Endodermal cell (in vitro differentiated cells): ENCODE data around the gene SUSD5. TPM values are rescaled to one million over a fixed set of nuclear protein-coding genes. Genes with fewer than 3 reads are reported as not detected.

Experiments used
- DNase-seq: peaks from one replicate; pipeline ENCODE4 v3.0.0-alpha.2; 2017
- H3K27ac ChIP-seq: 2 replicates; pipeline ENCODE4 v1.5.1; 2013; ENCODE audit warnings: mild to moderate bottlenecking, low read depth, low read length, moderate library complexity
- H3K27me3 ChIP-seq: 2 replicates; pipeline ENCODE4 v1.6.1; 2013; ENCODE audit warnings: mild to moderate bottlenecking, low read length, moderate library complexity; ENCODE audit not compliant: insufficient read depth, control insufficient read depth, poor library complexity, severe bottlenecking
- H3K36me3 ChIP-seq: 2 replicates; pipeline ENCODE4 v1.7.0; 2013; ENCODE audit warnings: mild to moderate bottlenecking, low read length, moderate library complexity; ENCODE audit not compliant: control insufficient read depth, insufficient read depth
- H3K4me1 ChIP-seq: one replicate; pipeline ENCODE4 v1.7.0; 2013; ENCODE audit warnings: low read length; ENCODE audit not compliant: control insufficient read depth, insufficient read depth
- H3K4me3 ChIP-seq: 2 replicates; pipeline ENCODE4 v1.5.1; 2013; ENCODE audit warnings: mild to moderate bottlenecking, low read length, moderate library complexity
- H3K9ac ChIP-seq: 2 replicates; pipeline ENCODE4 v1.6.1; 2013; ENCODE audit warnings: mild to moderate bottlenecking, low read length, moderate library complexity; ENCODE audit not compliant: poor library complexity, severe bottlenecking; ENCODE audit errors: extremely low read depth
- H3K9me3 ChIP-seq: 2 replicates; pipeline ENCODE4 v1.6.1; 2013; ENCODE audit warnings: mild to moderate bottlenecking, low read length, moderate library complexity; ENCODE audit not compliant: control insufficient read depth
- H3K27ac Mint-ChIP-seq: 2 replicates; pipeline ENCODE4 v1.8.0; 2020; ENCODE audit warnings: mixed read lengths
- H3K27me3 Mint-ChIP-seq: 2 replicates; pipeline ENCODE4 v1.8.0; 2021; ENCODE audit warnings: mild to moderate bottlenecking, mixed read lengths; ENCODE audit not compliant: insufficient read depth
- H3K36me3 Mint-ChIP-seq: 2 replicates; pipeline ENCODE4 v1.8.0; 2020; ENCODE audit warnings: low read depth, mixed read lengths
- H3K4me1 Mint-ChIP-seq: 2 replicates; pipeline ENCODE4 v1.8.0; 2020; ENCODE audit warnings: mixed read lengths
- H3K4me3 Mint-ChIP-seq: 2 replicates; pipeline ENCODE4 v1.8.0; 2020; ENCODE audit warnings: mild to moderate bottlenecking, moderate library complexity, mixed read lengths
- H3K9me3 Mint-ChIP-seq: 2 replicates; pipeline ENCODE4 v1.8.0; 2020; ENCODE audit warnings: mild to moderate bottlenecking, mixed read lengths
- WGBS, 2 experiments: methylation state at CpG; one replicate each; pipeline versions ENCODE4 v1.1.5 to v1.1.7; 2013; ENCODE audit warnings: missing lambda C conversion rate in 2 of 2, mixed read lengths in 1 of 2; ENCODE audit not compliant: insufficient coverage in 1 of 2, insufficient read length in 1 of 2; 5-methylcytosine and 5-hydroxymethylcytosine counted together
- total RNA-seq, 2 donors: library from RNA; stranded (reverse); fragmentation: NEBNext Ultra II Directional in 1 of 2; extraction: Animal tissue kit (Norgen Biotek cat#: 25700) in 1 of 2; gene quantifications; 2 replicates in 1 of 2; 3 replicates in 1 of 2; pipeline ENCODE4 v1.2.1, GENCODE V29; 2021
- TF ChIP-seq, protein P1 (sequence below): fragments of 200-600 bp; sonication (generic); conservative IDR thresholded peaks from 2 replicates; pipeline ENCODE4 v1.5.0; 2021; ENCODE audit warnings: antibody characterized with exemption, mild to moderate bottlenecking

SUSD5 gene
- total RNA-seq, 2 donors from 2014 or later, result 1.3 to 2.6 TPM

DNA sequence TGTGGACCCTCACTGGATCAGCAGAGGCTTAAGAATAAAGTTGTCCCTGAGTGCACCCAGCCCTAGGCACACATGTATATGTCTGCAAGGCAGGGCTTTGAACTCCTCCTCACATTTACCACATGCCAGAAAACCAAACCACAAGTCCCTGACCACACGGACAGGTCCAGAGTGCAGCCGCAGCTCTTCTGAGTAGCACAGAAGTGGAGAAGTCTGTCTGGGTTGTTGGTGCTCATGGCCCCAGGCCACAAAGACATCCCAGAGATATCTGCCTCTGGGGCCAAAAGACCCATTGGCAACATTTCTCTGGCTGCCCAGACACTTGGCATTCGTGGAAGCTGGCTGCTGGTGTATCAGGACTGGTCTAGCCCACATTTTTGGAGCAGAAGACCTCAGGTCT lies 17.4 kb downstream of the SUSD5 start:
- Mint-ChIP-seq H3K27me3 (no peaks in the 10 kb centered on the region), H3K4me1 (peaks cover 4% of the 10 kb centered on the region), H3K4me3 (no peak overlapping the region), H3K27ac (no peak overlapping the region), H3K9me3 (no peaks in the 10 kb centered on the region), H3K36me3 (no peaks in the 10 kb centered on the region)
- no peaks in the 10 kb centered on the region for H3K4me1 ChIP-seq
- no peak overlapping the region for H3K4me3 ChIP-seq
- no peaks in the 10 kb centered on the region for H3K9me3 ChIP-seq
- H3K27me3 ChIP-seq, result no peaks in the 10 kb centered on the region
- no peak overlapping the region for H3K27ac ChIP-seq
- DNase-seq, result no peak
- WGBS, 2 experiments, result 95% methylated on average over 3 of the region's 3 CpGs; no CpG with 5 or more reads in 1 of the 2 experiments
- H3K9ac ChIP-seq, result no peak overlapping the region
- TF ChIP-seq, protein P1, sequence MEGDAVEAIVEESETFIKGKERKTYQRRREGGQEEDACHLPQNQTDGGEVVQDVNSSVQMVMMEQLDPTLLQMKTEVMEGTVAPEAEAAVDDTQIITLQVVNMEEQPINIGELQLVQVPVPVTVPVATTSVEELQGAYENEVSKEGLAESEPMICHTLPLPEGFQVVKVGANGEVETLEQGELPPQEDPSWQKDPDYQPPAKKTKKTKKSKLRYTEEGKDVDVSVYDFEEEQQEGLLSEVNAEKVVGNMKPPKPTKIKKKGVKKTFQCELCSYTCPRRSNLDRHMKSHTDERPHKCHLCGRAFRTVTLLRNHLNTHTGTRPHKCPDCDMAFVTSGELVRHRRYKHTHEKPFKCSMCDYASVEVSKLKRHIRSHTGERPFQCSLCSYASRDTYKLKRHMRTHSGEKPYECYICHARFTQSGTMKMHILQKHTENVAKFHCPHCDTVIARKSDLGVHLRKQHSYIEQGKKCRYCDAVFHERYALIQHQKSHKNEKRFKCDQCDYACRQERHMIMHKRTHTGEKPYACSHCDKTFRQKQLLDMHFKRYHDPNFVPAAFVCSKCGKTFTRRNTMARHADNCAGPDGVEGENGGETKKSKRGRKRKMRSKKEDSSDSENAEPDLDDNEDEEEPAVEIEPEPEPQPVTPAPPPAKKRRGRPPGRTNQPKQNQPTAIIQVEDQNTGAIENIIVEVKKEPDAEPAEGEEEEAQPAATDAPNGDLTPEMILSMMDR, result no peak
- H3K36me3 ChIP-seq, result no peaks in the 10 kb centered on the region

DNA sequence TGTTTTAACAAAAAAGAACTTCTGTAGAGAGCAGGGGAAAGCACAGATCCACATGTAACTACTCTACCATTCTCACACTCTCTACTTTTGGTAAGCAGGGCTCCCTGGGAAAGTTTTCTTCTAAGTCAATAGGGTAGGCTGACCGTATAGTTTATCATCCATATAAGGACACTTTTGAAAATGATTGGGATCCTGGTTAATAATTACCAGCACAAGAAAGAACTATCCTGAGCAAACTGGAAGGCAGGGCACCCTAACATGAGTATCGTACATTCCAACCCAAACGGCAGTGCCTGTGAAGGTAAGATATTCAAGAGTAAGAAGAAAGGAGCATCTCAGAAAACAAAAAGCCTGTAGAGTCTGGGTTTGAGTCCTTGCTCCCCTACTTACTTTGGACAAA lies 22.1 kb downstream of the SUSD5 start:
- Mint-ChIP-seq H3K4me3 (no peak overlapping the region), H3K4me1 (no peaks in the 10 kb centered on the region), H3K36me3 (no peaks in the 10 kb centered on the region), H3K27ac (no peak overlapping the region), H3K27me3 (no peaks in the 10 kb centered on the region), H3K9me3 (no peaks in the 10 kb centered on the region)
- Histone ChIP-seq H3K27me3 (no peaks in the 10 kb centered on the region), H3K4me3 (no peak overlapping the region), H3K9me3 (no peaks in the 10 kb centered on the region), H3K4me1 (no peaks in the 10 kb centered on the region), H3K36me3 (no peaks in the 10 kb centered on the region), H3K9ac (no peak overlapping the region), H3K27ac (no peak overlapping the region)
- 90 to 95% methylated on average over 3 of the region's 3 CpGs for WGBS, 2 experiments
- DNase-seq, result no peak
- TF ChIP-seq, protein P1, result no peak

DNA sequence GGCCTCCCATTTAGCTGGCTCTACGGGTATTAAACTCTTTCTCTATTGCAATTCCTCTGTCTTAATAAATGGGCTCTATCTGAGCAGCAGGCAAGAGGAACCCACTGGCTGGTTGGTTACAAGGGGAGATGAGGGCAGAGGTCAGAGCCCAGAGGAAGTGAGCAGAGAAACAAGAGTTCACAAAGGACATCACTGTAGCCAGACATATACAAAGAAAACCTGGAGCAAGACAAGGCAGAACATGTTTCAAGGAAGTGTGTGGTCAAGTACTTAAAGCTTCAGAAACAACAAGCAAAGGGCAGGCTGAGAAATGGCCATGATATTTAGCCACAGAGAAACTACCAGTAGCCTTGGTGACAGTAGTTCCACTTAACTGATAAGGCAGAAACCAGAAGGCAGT lies 24.3 kb downstream of the SUSD5 start:
- TF ChIP-seq, protein P1, result no peak
- H3K4me3 ChIP-seq, result no peak overlapping the region
- no peak for DNase-seq
- Mint-ChIP-seq H3K36me3 (no peaks in the 10 kb centered on the region), H3K27me3 (no peaks in the 10 kb centered on the region), H3K4me1 (no peaks in the 10 kb centered on the region), H3K27ac (no peak overlapping the region), H3K9me3 (no peaks in the 10 kb centered on the region), H3K4me3 (no peak overlapping the region)
- no peaks in the 10 kb centered on the region for H3K27me3 ChIP-seq
- H3K36me3 ChIP-seq, result no peaks in the 10 kb centered on the region
- H3K27ac ChIP-seq, result no peak overlapping the region
- H3K9me3 ChIP-seq, result no peaks in the 10 kb centered on the region
- no peaks in the 10 kb centered on the region for H3K4me1 ChIP-seq
- WGBS, 2 experiments, result 100% methylated on average over 1 of the region's 1 CpG; no CpG with 5 or more reads in 1 of the 2 experiments
- no peak overlapping the region for H3K9ac ChIP-seq
